Brain microvascular endothelial cell (primary cell): Measurements from ENCODE around the gene FKBP8.
"Not testable (repeated sequence)": the region's sequence is repeated elsewhere in the genome, so short reads cannot be mapped to it uniquely, and the experiment has no call there.

Source experiments
- DNase-seq: peaks from one replicate; pipeline ENCODE4 v3.0.0-alpha.2; 2020
- H3K27ac ChIP-seq: fragments of 250-450 bp; sonication (Bioruptor Pico); 2 replicates; pipeline ENCODE4 v1.5.1; 2020; ENCODE audit warnings: mild to moderate bottlenecking, moderate library complexity
- H3K27me3 ChIP-seq: fragments of 250-450 bp; sonication (Bioruptor Pico); replicated peaks from 2 replicates; pipeline ENCODE4 v1.5.1; 2020; ENCODE audit warnings: mild to moderate bottlenecking
- H3K36me3 ChIP-seq: fragments of 250-450 bp; sonication (Bioruptor Pico); replicated peaks from 2 replicates; pipeline ENCODE4 v1.5.1; 2020; ENCODE audit warnings: mild to moderate bottlenecking
- H3K4me3 ChIP-seq: 2 replicates; pipeline ENCODE4 v1.5.1; 2011; ENCODE audit warnings: low read depth, mild to moderate bottlenecking, control low read depth, low read length, moderate library complexity
- in situ Hi-C: cut with HindIII; loops from 2 replicates; pipeline ENCODE4 v1.10.0; 2017; ENCODE audit warnings: low sequenced_read_pairs, low pct_ligation_motif_present
- TF ChIP-seq, protein P1 (sequence below): IDR thresholded peaks from 2 replicates; pipeline ENCODE4 v1.5.1; 2011; ENCODE audit warnings: low read depth, mild to moderate bottlenecking, moderate library complexity, low read length, control low read depth, inconsistent platforms; ENCODE audit errors: missing control alignments

The FKBP8 gene

DNA sequence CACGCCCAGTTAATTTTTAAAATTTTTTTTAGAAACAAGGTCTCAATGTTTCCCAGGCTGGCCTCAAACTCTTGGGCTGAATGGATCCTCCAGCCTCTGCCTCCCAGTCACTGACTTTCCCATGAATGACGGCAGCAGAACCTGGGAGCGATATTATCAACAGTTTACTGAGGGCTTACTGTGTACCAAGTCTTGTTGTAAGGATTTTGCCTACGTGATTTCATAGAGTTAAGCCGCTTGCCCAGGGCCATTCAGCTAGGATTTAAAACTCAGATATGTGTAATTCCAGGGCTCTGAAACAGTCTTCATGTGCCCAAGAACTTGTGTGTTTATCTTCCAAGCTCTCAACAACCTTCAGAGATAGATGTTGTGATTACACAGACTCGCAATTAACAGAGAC is 8.3 kb upstream of the FKBP8 start:
- TF ChIP-seq, protein P1, sequence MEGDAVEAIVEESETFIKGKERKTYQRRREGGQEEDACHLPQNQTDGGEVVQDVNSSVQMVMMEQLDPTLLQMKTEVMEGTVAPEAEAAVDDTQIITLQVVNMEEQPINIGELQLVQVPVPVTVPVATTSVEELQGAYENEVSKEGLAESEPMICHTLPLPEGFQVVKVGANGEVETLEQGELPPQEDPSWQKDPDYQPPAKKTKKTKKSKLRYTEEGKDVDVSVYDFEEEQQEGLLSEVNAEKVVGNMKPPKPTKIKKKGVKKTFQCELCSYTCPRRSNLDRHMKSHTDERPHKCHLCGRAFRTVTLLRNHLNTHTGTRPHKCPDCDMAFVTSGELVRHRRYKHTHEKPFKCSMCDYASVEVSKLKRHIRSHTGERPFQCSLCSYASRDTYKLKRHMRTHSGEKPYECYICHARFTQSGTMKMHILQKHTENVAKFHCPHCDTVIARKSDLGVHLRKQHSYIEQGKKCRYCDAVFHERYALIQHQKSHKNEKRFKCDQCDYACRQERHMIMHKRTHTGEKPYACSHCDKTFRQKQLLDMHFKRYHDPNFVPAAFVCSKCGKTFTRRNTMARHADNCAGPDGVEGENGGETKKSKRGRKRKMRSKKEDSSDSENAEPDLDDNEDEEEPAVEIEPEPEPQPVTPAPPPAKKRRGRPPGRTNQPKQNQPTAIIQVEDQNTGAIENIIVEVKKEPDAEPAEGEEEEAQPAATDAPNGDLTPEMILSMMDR, result no peak
- in situ Hi-C loops, result no loop called here
- no peak for DNase-seq
- Histone ChIP-seq H3K27ac (no peak overlapping the region), H3K4me3 (no peak overlapping the region), H3K36me3 (no peaks in the 10 kb centered on the region), H3K27me3 (no peaks in the 10 kb centered on the region)

DNA sequence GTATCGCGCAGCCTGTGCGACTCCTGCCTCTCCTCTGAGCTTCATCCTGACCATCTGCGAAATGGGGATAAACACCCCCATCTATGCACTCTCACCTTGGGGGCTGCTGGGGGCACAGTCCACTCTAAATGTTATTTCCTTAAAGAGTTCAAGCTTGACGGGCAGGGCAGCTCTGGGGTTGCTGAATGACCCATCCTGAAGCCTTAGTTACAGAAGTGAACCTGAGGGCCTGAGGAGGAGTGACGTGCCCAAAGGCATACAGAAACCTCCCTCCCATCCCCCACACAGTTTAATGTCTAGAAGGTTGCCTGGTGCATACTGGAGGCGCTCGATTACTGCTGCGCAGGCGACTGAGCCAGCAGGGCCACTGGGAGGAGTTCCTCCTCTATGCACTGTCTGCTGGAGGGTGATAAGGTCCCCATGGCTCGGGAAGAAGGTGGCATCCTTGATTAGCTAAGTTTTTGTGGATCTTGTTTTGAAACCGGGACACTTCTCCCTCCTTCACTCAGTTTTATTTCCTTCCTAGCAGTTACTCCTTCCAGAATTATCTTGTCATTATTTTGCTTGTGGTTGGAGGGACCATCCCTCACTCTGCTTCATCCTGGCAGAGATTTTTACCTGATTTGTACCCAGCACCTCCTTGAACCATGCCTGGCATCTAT is 572 bp upstream of the FKBP8 start:
- peak overlapping the region; percentile 80 for H3K4me3 ChIP-seq
- H3K36me3 ChIP-seq, result peaks cover 20% of the 10 kb centered on the region
- DNase-seq, result peak; percentile 62
- H3K27ac ChIP-seq, result no peak overlapping the region
- in situ Hi-C loops, result no loop called here
- H3K27me3 ChIP-seq, result no peaks in the 10 kb centered on the region
- TF ChIP-seq, protein P1, result no peak

DNA sequence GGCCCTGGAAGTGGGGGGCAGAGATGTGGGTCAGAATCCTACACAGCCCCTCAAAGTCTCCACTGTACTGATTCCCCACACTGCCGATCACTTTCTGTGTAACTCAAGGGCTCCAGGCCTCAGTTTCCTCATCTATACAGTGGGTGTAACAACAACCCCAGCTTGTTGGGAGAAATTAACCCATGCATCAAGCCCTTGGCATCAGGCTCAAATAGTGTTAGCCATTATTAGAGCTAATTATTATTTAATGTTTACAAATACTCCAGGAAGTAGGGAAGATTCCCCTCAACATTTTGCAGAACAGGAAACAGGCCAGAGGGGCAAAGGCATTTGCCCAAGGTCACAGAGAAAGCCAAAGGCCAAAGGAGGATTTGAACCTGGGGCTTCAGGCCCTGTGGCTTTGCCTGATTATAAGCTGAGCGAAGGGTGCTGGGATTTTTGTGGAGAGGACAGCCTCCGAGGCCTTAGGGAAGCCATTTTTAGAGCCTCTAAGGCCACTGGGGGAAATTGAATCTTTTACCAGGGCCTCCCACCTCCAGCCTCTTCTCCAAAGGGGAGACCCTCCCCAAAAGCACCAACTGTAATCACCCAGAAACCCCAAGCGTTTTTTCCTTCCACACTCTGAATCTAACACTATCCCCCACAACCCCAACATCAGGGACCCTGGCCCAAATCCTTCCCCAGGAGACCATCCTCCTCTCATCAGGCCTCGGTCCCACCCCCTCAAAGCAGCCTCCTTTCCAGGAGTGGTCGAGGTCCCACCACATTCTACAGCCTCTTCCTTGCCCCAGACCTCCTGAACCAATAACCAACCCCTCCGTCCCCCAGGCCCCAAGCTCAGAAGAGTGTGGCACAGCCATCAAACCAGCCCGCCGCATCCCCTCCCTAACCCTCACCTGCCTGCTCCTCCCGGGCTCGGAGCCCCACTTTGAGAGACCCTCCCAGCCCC is 1.1 kb downstream of the FKBP8 start:
- no peak for DNase-seq
- no peak overlapping the region for H3K27ac ChIP-seq
- in situ Hi-C loops, result no loop called here
- TF ChIP-seq, protein P1, result no peak
- no peaks in the 10 kb centered on the region for H3K27me3 ChIP-seq
- H3K4me3 ChIP-seq, result peak overlapping the region; percentile 80
- H3K36me3 ChIP-seq, result peaks cover 30% of the 10 kb centered on the region

DNA sequence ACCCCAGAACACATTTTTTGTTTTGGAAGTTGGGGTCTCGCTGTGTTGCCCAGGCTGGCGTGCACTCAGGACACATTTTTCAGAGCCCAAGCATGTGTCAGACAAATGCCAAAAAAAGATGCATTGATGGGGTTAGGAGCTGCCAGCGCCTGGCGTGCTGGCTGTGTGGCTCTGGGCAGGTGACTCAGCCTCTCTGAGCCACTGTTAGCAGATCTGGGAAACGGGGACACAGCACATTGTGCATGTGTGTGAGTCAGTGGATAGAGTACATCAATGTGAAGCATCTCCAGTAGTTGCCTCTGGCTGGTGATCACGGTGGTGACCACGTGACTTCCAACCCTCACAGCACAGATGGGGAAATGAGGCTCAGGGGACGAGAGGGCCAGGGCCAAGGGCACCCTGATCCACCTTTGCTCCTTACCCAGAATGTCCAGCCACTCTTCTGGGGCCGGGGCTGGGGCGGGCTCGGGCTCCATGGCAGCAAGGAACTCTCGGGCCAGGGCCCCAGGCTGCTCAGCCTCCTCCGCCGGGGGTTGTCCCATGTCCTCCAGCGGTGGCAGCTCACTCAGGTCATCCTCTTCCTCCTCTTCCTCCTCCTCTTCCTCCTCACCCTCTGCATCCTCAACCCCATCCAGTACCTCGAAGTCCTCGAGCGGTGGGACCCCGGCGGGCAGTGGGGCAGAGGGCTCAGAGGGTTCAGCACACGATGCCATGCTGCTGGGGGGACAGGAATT is 1.9 kb downstream of the FKBP8 start:
- TF ChIP-seq, protein P1, result no peak
- in situ Hi-C loops, result no loop called here
- no peaks in the 10 kb centered on the region for H3K27me3 ChIP-seq
- no peak overlapping the region for H3K27ac ChIP-seq
- no peak overlapping the region for H3K4me3 ChIP-seq
- peaks cover 37% of the 10 kb centered on the region for H3K36me3 ChIP-seq
- DNase-seq, result no peak

DNA sequence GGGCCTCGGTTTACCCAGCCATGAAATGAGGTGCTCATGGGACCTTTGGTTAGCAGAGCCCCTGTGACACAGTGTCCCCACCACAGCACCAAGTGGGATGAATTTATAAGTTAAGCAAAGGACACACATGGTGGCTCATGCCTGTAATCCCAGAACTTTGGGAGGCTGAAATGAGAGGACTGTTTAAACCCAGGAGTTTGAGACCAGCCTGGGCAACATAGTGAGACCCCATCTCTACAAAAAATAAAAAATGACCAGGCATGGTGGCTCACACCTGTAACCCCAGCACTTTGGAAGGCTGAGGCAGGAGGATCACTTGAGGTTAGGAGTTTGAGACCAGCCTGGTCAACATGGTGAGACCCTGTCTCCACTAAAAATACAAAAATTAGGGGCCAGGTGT is 3.2 kb downstream of the FKBP8 start:
- H3K27me3 ChIP-seq, DNase-seq, H3K4me3 ChIP-seq, in situ Hi-C loops, H3K27ac ChIP-seq: not testable (repeated sequence)
- H3K36me3 ChIP-seq, result peaks cover 43% of the 10 kb centered on the region

DNA sequence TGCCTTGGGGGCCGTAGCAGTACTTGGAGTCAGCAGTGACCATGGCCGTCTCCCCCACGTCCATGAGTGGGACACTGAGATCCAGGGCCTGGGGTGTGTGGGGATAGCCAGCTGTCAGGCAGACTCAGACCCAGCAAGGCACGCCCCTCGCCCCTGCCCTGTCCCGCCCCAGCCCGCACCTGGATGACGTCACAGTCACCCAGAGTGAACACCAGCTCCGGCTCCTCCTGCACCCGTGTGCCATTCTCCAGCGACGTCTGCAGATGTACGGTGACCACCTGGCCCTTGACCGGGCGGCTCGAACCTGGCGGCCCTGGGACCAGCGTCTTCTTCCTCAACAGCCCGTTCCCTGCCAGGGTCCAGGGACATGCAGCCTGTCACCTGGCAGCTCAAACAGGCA is 4.0 kb downstream of the FKBP8 start:
- Histone ChIP-seq H3K27me3 (no peaks in the 10 kb centered on the region), H3K4me3 (no peak overlapping the region), H3K36me3 (peaks cover 43% of the 10 kb centered on the region), H3K27ac (no peak overlapping the region)
- DNase-seq, result no peak
- in situ Hi-C loops, result no loop called here
- TF ChIP-seq, protein P1, result no peak
